IMR-90 (cell line): ENCODE data around the gene FSIP1. TPM values are rescaled to one million over a fixed set of nuclear protein-coding genes. Genes with fewer than 3 reads are reported as not detected.

ENCODE experiments used
- ATAC-seq: fragments of 200-7000 bp; cut with Tn5 transposase; 2 replicates; pipeline ENCODE4 v1.9.1; 2020; ENCODE audit warnings: low read depth, mild to moderate bottlenecking, moderate library complexity
- BruUV-seq: library from RNA; stranded (reverse); fragments of 400-500 nt; replicated peaks from 2 replicates; lab custom pipeline; 2021; lab: Mats Ljungman, UMichigan
- CTCF ChIA-PET: fragments of 300-600 bp; formaldehyde crosslinking; extraction: SDS; loops from one replicate; lab custom pipeline; 2021; ENCODE audit warnings: antibody characterized with exemption; lab: Yijun Ruan, JAX
- POLR2A ChIA-PET: fragments of 300-600 bp; sonication (Branson Sonifier 250); formaldehyde crosslinking; loops from one replicate; lab custom pipeline; 2022; ENCODE audit warnings: antibody characterized with exemption; ENCODE audit not compliant: unreplicated experiment; lab: Charles Lee
- DNase-seq: peaks from one replicate; pipeline ENCODE4 v3.0.0; 2013
- H2AFZ ChIP-seq: replicated peaks from 2 replicates; pipeline ENCODE3; 2013; ENCODE audit warnings: low read length, mild to moderate bottlenecking; ENCODE audit not compliant: poor library complexity
- H2AK5ac ChIP-seq: 2 replicates; pipeline ENCODE4 v1.6.1; 2013; ENCODE audit warnings: low read depth, low read length, inconsistent platforms
- H2AK9ac ChIP-seq: replicated peaks from 2 replicates; pipeline ENCODE3; 2013; ENCODE audit warnings: mild to moderate bottlenecking, low read depth, low read length, moderate library complexity; ENCODE audit not compliant: poor library complexity
- H2BK120ac ChIP-seq: 2 replicates; pipeline ENCODE4 v1.6.1; 2013; ENCODE audit warnings: low read depth, low read length, inconsistent platforms
- H2BK15ac ChIP-seq: 3 replicates; pipeline ENCODE4 v1.6.1; 2013; ENCODE audit warnings: low read depth, low read length, inconsistent platforms
- H2BK20ac ChIP-seq: 2 replicates; pipeline ENCODE4 v1.6.1; 2013; ENCODE audit warnings: low read depth, mild to moderate bottlenecking, inconsistent platforms, low read length, moderate library complexity
- H2BK5ac ChIP-seq: 2 replicates; pipeline ENCODE4 v1.6.1; 2013; ENCODE audit warnings: mild to moderate bottlenecking, low read depth, low read length, inconsistent platforms; ENCODE audit not compliant: poor library complexity, severe bottlenecking
- H3K14ac ChIP-seq: replicated peaks from 2 replicates; pipeline ENCODE4 v1.6.1; 2013; ENCODE audit warnings: low read depth, low read length, inconsistent platforms
- H3K18ac ChIP-seq: 2 replicates; pipeline ENCODE4 v1.6.1; 2013; ENCODE audit warnings: low read depth, low read length, control low read depth
- H3K23ac ChIP-seq: 2 replicates; pipeline ENCODE4 v1.6.1; 2013; ENCODE audit warnings: low read depth, low read length, inconsistent platforms
- H3K27ac ChIP-seq: 2 replicates; pipeline ENCODE4 v1.5.1; 2013; ENCODE audit warnings: mild to moderate bottlenecking, control low read depth, low read length; ENCODE audit not compliant: insufficient read depth
- H3K27me3 ChIP-seq: 2 replicates; pipeline ENCODE4 v1.6.1; 2013; ENCODE audit warnings: low read length; ENCODE audit not compliant: control insufficient read depth, insufficient read depth
- H3K36me3 ChIP-seq: 2 replicates; pipeline ENCODE4 v1.6.1; 2013; ENCODE audit warnings: low read length, mixed read lengths; ENCODE audit not compliant: control insufficient read depth, insufficient read depth
- H3K4ac ChIP-seq: 2 replicates; pipeline ENCODE4 v1.6.1; 2013; ENCODE audit warnings: low read depth, low read length, inconsistent platforms
- H3K4me1 ChIP-seq: 2 replicates; pipeline ENCODE4 v1.6.1; 2013; ENCODE audit warnings: low read length, mixed read lengths; ENCODE audit not compliant: control insufficient read depth, insufficient read depth
- H3K4me2 ChIP-seq: 2 replicates; pipeline ENCODE4 v1.6.1; 2013; ENCODE audit warnings: low read depth, mild to moderate bottlenecking, control low read depth, low read length, moderate library complexity
- H3K4me3 ChIP-seq: 2 replicates; pipeline ENCODE4 v1.5.1; 2013; ENCODE audit warnings: low read depth, mild to moderate bottlenecking, control low read depth, low read length, moderate library complexity; ENCODE audit not compliant: insufficient read depth
- H3K56ac ChIP-seq: 2 replicates; pipeline ENCODE4 v1.6.1; 2013; ENCODE audit warnings: low read length, inconsistent platforms; ENCODE audit not compliant: insufficient read depth; ENCODE audit errors: extremely low read depth
- H3K79me1 ChIP-seq, 2 experiments: 2 replicates each; pipeline ENCODE4 v1.6.1; 2013; ENCODE audit warnings: low read length in 2 of 2, inconsistent platforms in 1 of 2, low read depth in 1 of 2
- H3K9ac ChIP-seq: 2 replicates; pipeline ENCODE4 v1.6.1; 2013; ENCODE audit warnings: low read depth, low read length, control low read depth
- H3K9me1 ChIP-seq: 2 replicates; pipeline ENCODE4 v1.6.1; 2013; ENCODE audit warnings: low read length, inconsistent platforms; ENCODE audit not compliant: insufficient read depth
- H3K9me3 ChIP-seq: 2 replicates; pipeline ENCODE4 v1.6.1; 2013; ENCODE audit warnings: low read length; ENCODE audit not compliant: control insufficient read depth, insufficient read depth
- H4K20me1 ChIP-seq: 2 replicates; pipeline ENCODE4 v1.6.1; 2013; ENCODE audit warnings: low read length, inconsistent platforms; ENCODE audit not compliant: insufficient read depth
- H4K5ac ChIP-seq: 2 replicates; pipeline ENCODE4 v1.6.1; 2013; ENCODE audit warnings: mild to moderate bottlenecking, low read depth, low read length, control low read depth
- H4K8ac ChIP-seq, 2 experiments: 2 replicates each; pipeline ENCODE4 v1.6.1; 2013; ENCODE audit warnings: low read depth in 2 of 2, low read length in 2 of 2, control low read depth in 1 of 2, inconsistent platforms in 1 of 2
- H4K91ac ChIP-seq: 2 replicates; pipeline ENCODE4 v1.6.1; 2013; ENCODE audit warnings: low read depth, low read length, inconsistent platforms; ENCODE audit not compliant: insufficient read depth
- CHD1 ChIP-seq: IDR thresholded peaks from 2 replicates; pipeline ENCODE4 v1.6.1; 2012; ENCODE audit warnings: low read depth, low read length, improper control_type of control experiment
- FOS ChIP-seq: fragments of 150-350 bp; IDR thresholded peaks from 2 replicates; pipeline ENCODE4 v1.6.1; 2016; ENCODE audit warnings: low read depth, low read length
- MAFK ChIP-seq: IDR thresholded peaks from 2 replicates; pipeline ENCODE4 v1.6.1; 2012; ENCODE audit warnings: low read depth, low read length, improper control_type of control experiment
- MXI1 ChIP-seq: IDR thresholded peaks from 2 replicates; pipeline ENCODE4 v1.6.1; 2012; ENCODE audit warnings: low read depth, mild to moderate bottlenecking, low read length, moderate library complexity, borderline replicate concordance
- NFE2L2 ChIP-seq: fragments of 150-350 bp; IDR thresholded peaks from 2 replicates; pipeline ENCODE4 v1.6.1; 2016; ENCODE audit warnings: low read depth, mild to moderate bottlenecking, low read length
- RAD21 ChIP-seq: IDR thresholded peaks from 2 replicates; pipeline ENCODE4 v1.6.1; 2012; ENCODE audit warnings: low read length, improper control_type of control experiment
- RCOR1 ChIP-seq: IDR thresholded peaks from 2 replicates; pipeline ENCODE4 v1.6.1; 2012; ENCODE audit warnings: mild to moderate bottlenecking, low read length, improper control_type of control experiment; ENCODE audit not compliant: insufficient replicate concordance
- RFX5 ChIP-seq: IDR thresholded peaks from 2 replicates; pipeline ENCODE4 v1.8.0; 2012; ENCODE audit warnings: low read depth, mild to moderate bottlenecking, low read length, moderate library complexity
- WGBS, 2 experiments: methylation state at CpG; one replicate each; pipeline versions ENCODE4 v1.1.5 to v1.1.7; 2013; ENCODE audit warnings: missing lambda C conversion rate in 2 of 2; ENCODE audit not compliant: insufficient read length in 1 of 2; ENCODE audit errors: extremely low coverage in 2 of 2; 5-methylcytosine and 5-hydroxymethylcytosine counted together
- dilution Hi-C: fragments of 300-500 bp; cut with HindIII; formaldehyde crosslinking; loops from one replicate; pipeline ENCODE4 v1.14.3; 2018; ENCODE audit warnings: low sequenced_read_pairs; ENCODE audit not compliant: unreplicated experiment
- in situ Hi-C: fragments of 300-500 bp; cut with MboI; formaldehyde crosslinking; loops from 3 replicates; pipeline ENCODE4 v1.14.3; 2019; ENCODE audit warnings: low sequenced_read_pairs, inconsistent platforms, mixed read lengths
- intact Hi-C: fragments of 100-400 bp; cut with micrococcal nuclease; formaldehyde crosslinking; loops from 2 replicates; pipeline ENCODE4 v1.10.0; 2022
- polyA plus RNA-seq, 3 experiments: library from polyadenylated mRNA; depleted of rRNA; stranded (reverse); fragments of >200 nt; gene quantifications; 2 replicates each; pipeline ENCODE4 v1.2.3, GENCODE V29; 2012; ENCODE audit warnings: low replicate concordance in 1 of 3
- total RNA-seq: library from RNA; depleted of rRNA; stranded (reverse); fragments of >200 nt; gene quantifications from 2 replicates; pipeline ENCODE4 v1.2.3, GENCODE V29; 2012

Gene FSIP1
- total and polyA plus RNA-seq, 2 of the 4 experiments (the other 2 are of a cell fraction) = 0.10 to 0.18 TPM

DNA sequence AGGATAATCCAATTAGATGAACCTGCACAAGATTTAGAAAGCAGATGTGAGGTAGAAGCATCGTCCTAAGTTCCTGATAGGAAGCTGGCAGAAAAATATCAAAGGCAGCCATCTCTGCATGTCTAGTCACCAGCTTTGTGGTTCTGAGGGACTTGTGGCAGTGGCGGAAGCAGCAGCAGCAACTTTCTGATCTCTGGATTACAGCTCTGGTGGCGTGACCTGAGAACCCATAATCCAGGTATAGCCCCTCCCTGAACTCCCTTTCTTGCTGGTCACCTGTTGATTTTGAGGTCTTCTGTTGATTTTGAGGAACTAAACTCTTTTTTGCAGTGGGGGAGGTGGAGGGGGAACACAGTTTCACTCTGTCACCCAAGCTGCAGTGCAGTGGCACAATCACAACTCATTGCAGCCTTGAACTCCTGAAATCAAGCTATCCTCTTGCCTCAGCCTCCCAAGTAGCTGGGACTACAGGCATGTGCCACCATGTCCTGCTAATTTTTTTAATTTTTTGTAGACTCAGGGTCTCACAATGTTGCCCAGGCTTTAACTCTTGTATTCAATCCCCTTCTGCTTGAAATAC lies 7.9 kb downstream of the FSIP1 start:
- dilution Hi-C loops = no loop called here
- no peak overlapping the region for H3K4me3 ChIP-seq
- no peak overlapping the region for H2BK20ac ChIP-seq
- no peaks in the 10 kb centered on the region for H4K20me1 ChIP-seq
- peaks cover 14% of the 10 kb centered on the region for H3K4me1 ChIP-seq
- no peak overlapping the region for H2AK9ac ChIP-seq
- ATAC-seq = no peak
- POLR2A ChIA-PET = no interaction called here
- H3K14ac ChIP-seq = no peak overlapping the region
- H2AFZ ChIP-seq = no peak overlapping the region
- no TSS peak for BruUV-seq
- H3K9me1 ChIP-seq = no peaks in the 10 kb centered on the region; the same call in none of the 2 replicates
- H3K27ac ChIP-seq = no peak overlapping the region
- H3K79me1 ChIP-seq = no peaks in the 10 kb centered on the region
- no peak overlapping the region for H4K8ac ChIP-seq
- intact Hi-C loops = no loop called here
- H3K4ac ChIP-seq = no peak overlapping the region
- H3K9me3 ChIP-seq = no peaks in the 10 kb centered on the region
- DNase-seq = no peak
- no peak overlapping the region for H3K23ac ChIP-seq
- H3K27me3 ChIP-seq = no peaks in the 10 kb centered on the region
- H2BK5ac ChIP-seq = no peak overlapping the region
- H3K18ac ChIP-seq = no peak overlapping the region
- no peak overlapping the region for H3K9ac ChIP-seq
- CTCF ChIA-PET = interaction anchor here (0.9 kb wide), 1 partner anchor 162 kb away, joined by 3 read pairs; no protein-coding TSS in a partner anchor
- TF ChIP-seq RFX5 (no peak), RAD21 (no peak), MXI1 (no peak), RCOR1 (no peak), MAFK (no peak), CHD1 (no peak), NFE2L2 (no peak), FOS (no peak)
- no peak overlapping the region for H3K56ac ChIP-seq
- H3K36me3 ChIP-seq = no peaks in the 10 kb centered on the region
- no peak overlapping the region for H2AK5ac ChIP-seq
- H2BK15ac ChIP-seq = no peak overlapping the region
- H4K91ac ChIP-seq = no peak overlapping the region
- WGBS, 2 experiments = 100% methylated on average over 1 of the region's 3 CpGs; no CpG with 5 or more reads in 1 of the 2 experiments
- no peak overlapping the region for H3K4me2 ChIP-seq
- in situ Hi-C loops = loop anchor here (25.0 kb wide), 1 partner anchor 612 kb away; no protein-coding TSS in a partner anchor
- H2BK120ac ChIP-seq = no peak overlapping the region
- no peak overlapping the region for H4K5ac ChIP-seq
